Mucosa of descending colon (tissue), 3 donors: ENCODE data around the gene RXFP4. TPM values are rescaled to one million over a fixed set of nuclear protein-coding genes. Genes with fewer than 3 reads are reported as not detected.
A peak's percentile ranks its signal among the peaks of the same experiment; 100 is the strongest.

Experiments
- ATAC-seq: fragments of 200-7000 bp; cut with Tn5 transposase; one replicate; pipeline ENCODE4 v1.9.1; 2020; ENCODE audit warnings: mild to moderate bottlenecking, moderate library complexity
- DNase-seq, 3 donors: peaks; one replicate each; pipeline ENCODE4 v3.0.0-alpha.2; 2020
- H3K36me3 ChIP-seq: fragments of 200-600 bp; one replicate; pipeline ENCODE4 v1.8.0; 2021; ENCODE audit warnings: low read depth, mild to moderate bottlenecking
- H3K4me1 ChIP-seq: fragments of 200-600 bp; one replicate; pipeline ENCODE4 v1.8.0; 2021; ENCODE audit warnings: low read depth, mild to moderate bottlenecking
- H3K4me3 ChIP-seq: fragments of 200-600 bp; one replicate; pipeline ENCODE4 v1.8.0; 2021; ENCODE audit warnings: mild to moderate bottlenecking
- H3K9me3 ChIP-seq: fragments of 200-600 bp; one replicate; pipeline ENCODE4 v1.8.0; 2021; ENCODE audit warnings: mild to moderate bottlenecking
- intact Hi-C, 2 donors: fragments of 100-400 bp; cut with DNase I in 1 of 2; cut with micrococcal nuclease in 1 of 2; formaldehyde crosslinking; loops; one replicate each; pipeline versions ENCODE4 v1.11.0 to v1.11.1; 2022; cut with DNase I, micrococcal nuclease
- total RNA-seq, 3 donors: library from RNA; stranded (reverse); fragmentation: NEBNext Ultra II Directional in 2 of 3; extraction: Animal tissue kit (Norgen Biotek cat#: 25700) in 2 of 3; gene quantifications; one replicate each; pipeline versions ENCODE4 v1.2.1 to v1.2.4, GENCODE V29; 2021 to 2023
- TF ChIP-seq, protein P1 (sequence below): fragments of 200-600 bp; IDR thresholded peaks from one replicate; pipeline ENCODE4 v1.8.0; 2022; ENCODE audit warnings: antibody characterized with exemption, mild to moderate bottlenecking
- donor health status: DM: no; HTN: no; CAD: no; lungs with moderate emphysema.
- donor health status: DM: no; HTN: no; CAD: no.
- donor health status: DM: no; HTN: yes; CAD: no.

The RXFP4 gene
- total RNA-seq, 3 donors from 2014 or later = 1.2 to 4.2 (median 3.3) TPM

DNA sequence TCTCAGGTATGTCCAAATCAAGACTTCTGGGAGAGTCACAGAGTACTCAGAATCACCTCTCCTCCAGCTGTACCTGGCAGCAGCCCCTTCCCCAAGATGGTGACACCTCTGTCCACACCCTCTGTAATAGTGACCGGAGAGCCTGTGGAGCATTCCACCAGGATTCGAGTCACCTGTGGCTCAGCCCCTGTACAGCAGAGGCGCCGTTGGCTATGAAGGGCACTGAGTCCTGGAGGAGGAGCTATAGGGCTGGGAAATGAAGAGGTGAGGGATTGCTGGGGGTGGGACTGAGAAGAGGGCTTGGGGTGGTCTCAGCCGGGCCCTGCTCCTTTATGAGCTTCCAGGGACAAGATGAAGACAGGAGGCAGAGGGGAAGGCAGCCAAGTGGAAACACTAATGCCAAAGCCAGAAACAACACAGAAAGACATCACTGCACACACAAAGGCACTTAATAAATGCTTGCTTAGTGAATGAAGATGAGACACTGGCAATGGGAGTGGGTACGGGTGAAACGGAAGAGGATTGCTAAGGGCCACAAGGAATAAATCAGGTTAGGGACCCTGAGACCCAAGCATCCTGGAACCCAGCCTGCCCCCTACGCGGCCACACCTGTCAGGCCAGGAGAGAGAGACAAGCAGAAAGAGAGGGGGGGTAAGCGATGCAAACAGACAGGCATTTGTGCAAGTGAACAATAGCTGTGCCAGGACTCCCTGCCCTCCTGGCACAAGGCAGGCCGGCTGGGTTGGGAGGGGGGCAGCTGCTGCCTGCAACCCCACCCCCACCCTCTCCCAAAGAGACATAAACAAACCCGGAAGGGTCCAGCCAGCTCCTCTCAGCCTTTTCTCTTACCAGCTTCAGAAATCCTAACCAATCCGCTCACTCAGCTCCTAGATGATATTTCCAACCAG, 33.0 kb downstream of the RXFP4 start:
- Histone ChIP-seq H3K4me1 (peaks cover 27% of the 10 kb centered on the region), H3K36me3 (no peaks in the 10 kb centered on the region), H3K9me3 (no peaks in the 10 kb centered on the region), H3K4me3 (no peak overlapping the region)
- no peak for ATAC-seq
- DNase-seq = no peak
- TF ChIP-seq, protein P1, sequence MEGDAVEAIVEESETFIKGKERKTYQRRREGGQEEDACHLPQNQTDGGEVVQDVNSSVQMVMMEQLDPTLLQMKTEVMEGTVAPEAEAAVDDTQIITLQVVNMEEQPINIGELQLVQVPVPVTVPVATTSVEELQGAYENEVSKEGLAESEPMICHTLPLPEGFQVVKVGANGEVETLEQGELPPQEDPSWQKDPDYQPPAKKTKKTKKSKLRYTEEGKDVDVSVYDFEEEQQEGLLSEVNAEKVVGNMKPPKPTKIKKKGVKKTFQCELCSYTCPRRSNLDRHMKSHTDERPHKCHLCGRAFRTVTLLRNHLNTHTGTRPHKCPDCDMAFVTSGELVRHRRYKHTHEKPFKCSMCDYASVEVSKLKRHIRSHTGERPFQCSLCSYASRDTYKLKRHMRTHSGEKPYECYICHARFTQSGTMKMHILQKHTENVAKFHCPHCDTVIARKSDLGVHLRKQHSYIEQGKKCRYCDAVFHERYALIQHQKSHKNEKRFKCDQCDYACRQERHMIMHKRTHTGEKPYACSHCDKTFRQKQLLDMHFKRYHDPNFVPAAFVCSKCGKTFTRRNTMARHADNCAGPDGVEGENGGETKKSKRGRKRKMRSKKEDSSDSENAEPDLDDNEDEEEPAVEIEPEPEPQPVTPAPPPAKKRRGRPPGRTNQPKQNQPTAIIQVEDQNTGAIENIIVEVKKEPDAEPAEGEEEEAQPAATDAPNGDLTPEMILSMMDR = no peak
- intact Hi-C loops = no loop called here

DNA sequence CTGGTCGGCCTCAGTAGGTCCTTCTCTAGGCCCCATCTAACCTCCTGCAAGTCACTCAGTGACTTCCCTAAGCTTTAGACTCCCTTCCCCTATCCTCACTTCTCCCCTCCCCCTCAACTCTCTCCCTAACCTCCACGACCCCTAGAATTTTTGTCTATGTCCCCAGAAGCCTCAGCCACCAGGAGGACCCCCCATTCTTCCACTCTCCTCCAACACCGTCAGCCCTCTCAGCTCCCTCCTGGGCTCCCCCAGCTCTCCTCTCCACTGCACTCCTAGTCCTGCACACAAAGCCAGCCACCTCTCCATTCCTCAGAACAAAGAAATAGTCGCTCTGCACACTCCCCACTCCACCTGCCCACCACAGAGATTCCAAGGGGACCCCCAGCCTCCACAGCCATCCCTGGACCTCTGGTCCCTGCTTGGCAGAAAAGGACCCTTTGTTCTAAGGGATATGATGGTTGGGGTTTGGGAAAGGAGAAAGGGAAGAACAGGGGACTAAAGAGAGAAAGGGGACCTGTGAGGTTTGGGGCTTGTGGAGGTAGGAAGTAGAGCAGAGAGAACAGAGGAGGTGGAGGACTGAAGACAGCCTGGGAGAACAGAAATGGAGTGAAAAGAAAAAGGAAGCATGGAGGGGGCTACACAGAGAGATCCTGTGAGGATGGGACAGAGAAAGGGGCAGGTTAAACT, 34.1 kb downstream of the RXFP4 start:
- DNase-seq (peak in 1 of 3 donors; percentile 39), ATAC-seq (no peak)
- H3K36me3 ChIP-seq = no peaks in the 10 kb centered on the region
- TF ChIP-seq, protein P1 = no peak
- H3K4me1 ChIP-seq = peaks cover 26% of the 10 kb centered on the region
- H3K9me3 ChIP-seq = no peaks in the 10 kb centered on the region
- H3K4me3 ChIP-seq = no peak overlapping the region
- intact Hi-C loops = no loop called here

DNA sequence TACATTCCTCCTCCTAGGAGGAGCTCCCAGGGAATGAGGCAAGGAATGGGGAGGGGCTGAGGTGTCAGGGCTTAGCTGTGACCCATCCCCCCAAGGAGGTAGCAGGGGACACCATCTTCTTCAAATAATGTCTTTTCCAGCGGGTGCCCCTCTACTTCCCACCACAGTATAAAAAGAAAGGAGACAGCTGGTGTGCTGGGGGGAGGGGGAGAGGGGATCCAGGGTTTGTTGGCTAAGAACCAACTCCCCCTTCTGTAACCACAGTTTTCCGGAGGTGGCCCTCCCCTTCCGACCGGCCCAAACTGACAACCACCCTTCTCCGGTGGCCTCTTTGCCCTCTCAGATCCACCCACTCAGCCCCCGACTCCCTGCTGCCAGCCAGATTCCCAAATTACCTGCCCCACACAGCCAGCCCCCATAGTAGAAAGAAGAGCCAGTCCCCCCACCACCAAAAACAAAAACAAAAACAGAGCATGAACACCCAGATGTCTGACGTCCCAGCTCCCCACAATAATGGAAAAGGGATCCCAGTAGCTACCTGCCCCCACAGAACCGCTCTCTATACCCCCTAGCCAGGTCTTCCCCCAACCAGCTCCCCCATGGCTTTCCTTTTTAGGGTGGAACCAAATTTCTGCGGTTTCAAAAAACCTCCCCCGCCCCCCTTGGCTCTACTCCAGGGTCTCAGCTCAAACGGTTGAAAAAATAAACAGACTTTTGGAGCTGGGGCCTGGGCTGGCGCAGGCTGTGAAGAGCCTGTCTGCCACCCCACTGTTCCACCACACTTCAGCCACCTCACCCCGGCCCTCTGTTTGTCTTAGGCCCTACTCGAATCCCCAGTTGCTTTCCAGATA, 34.8 kb downstream of the RXFP4 start:
- no peak for ATAC-seq
- peaks cover 26% of the 10 kb centered on the region for H3K4me1 ChIP-seq
- no peaks in the 10 kb centered on the region for H3K9me3 ChIP-seq
- DNase-seq = peak; percentile 71 to 76 (median 72)
- H3K4me3 ChIP-seq = no peak overlapping the region
- H3K36me3 ChIP-seq = no peaks in the 10 kb centered on the region
- intact Hi-C loops = no loop called here
- TF ChIP-seq, protein P1 = no peak

DNA sequence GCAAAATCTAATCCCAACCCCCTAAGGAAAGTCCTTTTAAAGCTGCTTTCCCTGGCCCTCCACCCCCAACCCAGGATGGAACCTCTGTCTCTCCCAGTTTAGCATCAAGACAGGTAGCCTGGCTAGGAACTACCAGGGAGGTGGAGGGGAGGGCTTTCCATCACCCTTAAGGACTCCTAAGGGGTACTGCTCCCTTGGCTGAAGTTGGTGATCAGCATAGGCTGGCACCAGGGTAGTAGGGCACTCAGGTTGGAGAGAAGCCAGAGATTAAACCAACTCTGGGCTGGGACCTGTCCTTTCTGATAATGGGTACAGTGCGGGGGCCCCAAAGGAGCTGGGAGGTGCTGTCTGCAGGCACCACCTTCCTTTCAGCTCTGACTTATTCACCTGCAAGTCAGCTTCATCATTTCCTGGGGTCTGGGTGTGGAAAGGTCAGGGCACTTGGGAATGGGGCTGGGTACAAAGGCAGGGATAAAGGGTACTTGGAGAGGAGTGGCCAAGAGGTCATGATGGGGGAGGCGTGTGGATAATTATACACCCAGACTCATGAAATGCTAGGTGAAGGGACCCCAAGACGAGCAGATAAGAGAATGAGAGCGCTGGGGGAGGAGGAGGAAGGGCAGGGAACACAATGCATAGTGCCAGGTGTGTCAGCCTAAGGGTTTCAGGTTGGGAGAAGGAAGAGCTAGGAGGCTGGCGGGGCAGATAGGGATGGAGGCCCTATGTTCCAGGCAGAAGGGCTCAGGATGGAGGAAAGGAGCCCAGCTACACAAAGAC, 35.7 kb downstream of the RXFP4 start:
- TF ChIP-seq, protein P1 = no peak
- Histone ChIP-seq H3K36me3 (no peaks in the 10 kb centered on the region), H3K4me3 (peak overlapping the region; percentile 74), H3K4me1 (peaks cover 26% of the 10 kb centered on the region), H3K9me3 (no peaks in the 10 kb centered on the region)
- ATAC-seq (peak; percentile 27), DNase-seq (no peak)
- intact Hi-C loops = no loop called here
